IMR-90 (cell line): ENCODE results near the gene TCF25. TPM values are rescaled to one million over a fixed set of nuclear protein-coding genes. Genes with fewer than 3 reads are reported as not detected.

Experiments used
- ATAC-seq: fragments of 200-7000 bp; cut with Tn5 transposase; 2 replicates; pipeline ENCODE4 v1.9.1; 2020; ENCODE audit warnings: low read depth, mild to moderate bottlenecking, moderate library complexity
- BruUV-seq: library from RNA; stranded (reverse); fragments of 400-500 nt; replicated peaks from 2 replicates; lab custom pipeline; 2021; lab: Mats Ljungman, UMichigan
- CTCF ChIA-PET: fragments of 300-600 bp; formaldehyde crosslinking; extraction: SDS; loops from one replicate; lab custom pipeline; 2021; ENCODE audit warnings: antibody characterized with exemption; lab: Yijun Ruan, JAX
- POLR2A ChIA-PET: fragments of 300-600 bp; sonication (Branson Sonifier 250); formaldehyde crosslinking; loops from one replicate; lab custom pipeline; 2022; ENCODE audit warnings: antibody characterized with exemption; ENCODE audit not compliant: unreplicated experiment; lab: Charles Lee
- DNase-seq: peaks from one replicate; pipeline ENCODE4 v3.0.0; 2013
- H2AFZ ChIP-seq: replicated peaks from 2 replicates; pipeline ENCODE3; 2013; ENCODE audit warnings: low read length, mild to moderate bottlenecking; ENCODE audit not compliant: poor library complexity
- H2AK5ac ChIP-seq: 2 replicates; pipeline ENCODE4 v1.6.1; 2013; ENCODE audit warnings: low read depth, low read length, inconsistent platforms
- H2AK9ac ChIP-seq: replicated peaks from 2 replicates; pipeline ENCODE3; 2013; ENCODE audit warnings: mild to moderate bottlenecking, low read depth, low read length, moderate library complexity; ENCODE audit not compliant: poor library complexity
- H2BK120ac ChIP-seq: 2 replicates; pipeline ENCODE4 v1.6.1; 2013; ENCODE audit warnings: low read depth, low read length, inconsistent platforms
- H2BK15ac ChIP-seq: 3 replicates; pipeline ENCODE4 v1.6.1; 2013; ENCODE audit warnings: low read depth, low read length, inconsistent platforms
- H2BK20ac ChIP-seq: 2 replicates; pipeline ENCODE4 v1.6.1; 2013; ENCODE audit warnings: low read depth, mild to moderate bottlenecking, inconsistent platforms, low read length, moderate library complexity
- H2BK5ac ChIP-seq: 2 replicates; pipeline ENCODE4 v1.6.1; 2013; ENCODE audit warnings: mild to moderate bottlenecking, low read depth, low read length, inconsistent platforms; ENCODE audit not compliant: poor library complexity, severe bottlenecking
- H3K14ac ChIP-seq: replicated peaks from 2 replicates; pipeline ENCODE4 v1.6.1; 2013; ENCODE audit warnings: low read depth, low read length, inconsistent platforms
- H3K18ac ChIP-seq: 2 replicates; pipeline ENCODE4 v1.6.1; 2013; ENCODE audit warnings: low read depth, low read length, control low read depth
- H3K23ac ChIP-seq: 2 replicates; pipeline ENCODE4 v1.6.1; 2013; ENCODE audit warnings: low read depth, low read length, inconsistent platforms
- H3K27ac ChIP-seq: 2 replicates; pipeline ENCODE4 v1.5.1; 2013; ENCODE audit warnings: mild to moderate bottlenecking, control low read depth, low read length; ENCODE audit not compliant: insufficient read depth
- H3K27me3 ChIP-seq: 2 replicates; pipeline ENCODE4 v1.6.1; 2013; ENCODE audit warnings: low read length; ENCODE audit not compliant: control insufficient read depth, insufficient read depth
- H3K36me3 ChIP-seq: 2 replicates; pipeline ENCODE4 v1.6.1; 2013; ENCODE audit warnings: low read length, mixed read lengths; ENCODE audit not compliant: control insufficient read depth, insufficient read depth
- H3K4ac ChIP-seq: 2 replicates; pipeline ENCODE4 v1.6.1; 2013; ENCODE audit warnings: low read depth, low read length, inconsistent platforms
- H3K4me1 ChIP-seq: 2 replicates; pipeline ENCODE4 v1.6.1; 2013; ENCODE audit warnings: low read length, mixed read lengths; ENCODE audit not compliant: control insufficient read depth, insufficient read depth
- H3K4me2 ChIP-seq: 2 replicates; pipeline ENCODE4 v1.6.1; 2013; ENCODE audit warnings: low read depth, mild to moderate bottlenecking, control low read depth, low read length, moderate library complexity
- H3K4me3 ChIP-seq: 2 replicates; pipeline ENCODE4 v1.5.1; 2013; ENCODE audit warnings: low read depth, mild to moderate bottlenecking, control low read depth, low read length, moderate library complexity; ENCODE audit not compliant: insufficient read depth
- H3K56ac ChIP-seq: 2 replicates; pipeline ENCODE4 v1.6.1; 2013; ENCODE audit warnings: low read length, inconsistent platforms; ENCODE audit not compliant: insufficient read depth; ENCODE audit errors: extremely low read depth
- H3K79me1 ChIP-seq, 2 experiments: 2 replicates each; pipeline ENCODE4 v1.6.1; 2013; ENCODE audit warnings: low read length in 2 of 2, inconsistent platforms in 1 of 2, low read depth in 1 of 2
- H3K9ac ChIP-seq: 2 replicates; pipeline ENCODE4 v1.6.1; 2013; ENCODE audit warnings: low read depth, low read length, control low read depth
- H3K9me1 ChIP-seq: 2 replicates; pipeline ENCODE4 v1.6.1; 2013; ENCODE audit warnings: low read length, inconsistent platforms; ENCODE audit not compliant: insufficient read depth
- H3K9me3 ChIP-seq: 2 replicates; pipeline ENCODE4 v1.6.1; 2013; ENCODE audit warnings: low read length; ENCODE audit not compliant: control insufficient read depth, insufficient read depth
- H4K20me1 ChIP-seq: 2 replicates; pipeline ENCODE4 v1.6.1; 2013; ENCODE audit warnings: low read length, inconsistent platforms; ENCODE audit not compliant: insufficient read depth
- H4K5ac ChIP-seq: 2 replicates; pipeline ENCODE4 v1.6.1; 2013; ENCODE audit warnings: mild to moderate bottlenecking, low read depth, low read length, control low read depth
- H4K8ac ChIP-seq, 2 experiments: 2 replicates each; pipeline ENCODE4 v1.6.1; 2013; ENCODE audit warnings: low read depth in 2 of 2, low read length in 2 of 2, control low read depth in 1 of 2, inconsistent platforms in 1 of 2
- H4K91ac ChIP-seq: 2 replicates; pipeline ENCODE4 v1.6.1; 2013; ENCODE audit warnings: low read depth, low read length, inconsistent platforms; ENCODE audit not compliant: insufficient read depth
- CEBPB ChIP-seq: IDR thresholded peaks from 2 replicates; pipeline ENCODE4 v1.6.1; 2012; ENCODE audit warnings: low read depth, low read length, improper control_type of control experiment
- FOS ChIP-seq: fragments of 150-350 bp; IDR thresholded peaks from 2 replicates; pipeline ENCODE4 v1.6.1; 2016; ENCODE audit warnings: low read depth, low read length
- MAZ ChIP-seq: IDR thresholded peaks from 2 replicates; pipeline ENCODE4 v1.6.1; 2012; ENCODE audit warnings: low read depth, mild to moderate bottlenecking, low read length, improper control_type of control experiment, moderate library complexity, borderline replicate concordance
- MXI1 ChIP-seq: IDR thresholded peaks from 2 replicates; pipeline ENCODE4 v1.6.1; 2012; ENCODE audit warnings: low read depth, mild to moderate bottlenecking, low read length, moderate library complexity, borderline replicate concordance
- NFE2L2 ChIP-seq: fragments of 150-350 bp; IDR thresholded peaks from 2 replicates; pipeline ENCODE4 v1.6.1; 2016; ENCODE audit warnings: low read depth, mild to moderate bottlenecking, low read length
- POLR2A ChIP-seq: IDR thresholded peaks from 2 replicates; pipeline ENCODE4 v1.6.1; 2012; ENCODE audit warnings: mild to moderate bottlenecking, low read depth, low read length
- RAD21 ChIP-seq: IDR thresholded peaks from 2 replicates; pipeline ENCODE4 v1.6.1; 2012; ENCODE audit warnings: low read length, improper control_type of control experiment
- RCOR1 ChIP-seq: IDR thresholded peaks from 2 replicates; pipeline ENCODE4 v1.6.1; 2012; ENCODE audit warnings: mild to moderate bottlenecking, low read length, improper control_type of control experiment; ENCODE audit not compliant: insufficient replicate concordance
- RFX5 ChIP-seq: IDR thresholded peaks from 2 replicates; pipeline ENCODE4 v1.8.0; 2012; ENCODE audit warnings: low read depth, mild to moderate bottlenecking, low read length, moderate library complexity
- SMC3 ChIP-seq: fragments of 150-350 bp; IDR thresholded peaks from 2 replicates; pipeline ENCODE4 v1.6.1; 2016; ENCODE audit warnings: low read depth, mild to moderate bottlenecking, antibody characterized with exemption, low read length, moderate library complexity
- WGBS, 2 experiments: methylation state at CpG; one replicate each; pipeline versions ENCODE4 v1.1.5 to v1.1.7; 2013; ENCODE audit warnings: missing lambda C conversion rate in 2 of 2; ENCODE audit not compliant: insufficient read length in 1 of 2; ENCODE audit errors: extremely low coverage in 2 of 2; 5-methylcytosine and 5-hydroxymethylcytosine counted together
- dilution Hi-C: fragments of 300-500 bp; cut with HindIII; formaldehyde crosslinking; loops from one replicate; pipeline ENCODE4 v1.14.3; 2018; ENCODE audit warnings: low sequenced_read_pairs; ENCODE audit not compliant: unreplicated experiment
- in situ Hi-C: fragments of 300-500 bp; cut with MboI; formaldehyde crosslinking; loops from 3 replicates; pipeline ENCODE4 v1.14.3; 2019; ENCODE audit warnings: low sequenced_read_pairs, inconsistent platforms, mixed read lengths
- intact Hi-C: fragments of 100-400 bp; cut with micrococcal nuclease; formaldehyde crosslinking; loops from 2 replicates; pipeline ENCODE4 v1.10.0; 2022
- polyA plus RNA-seq, 3 experiments: library from polyadenylated mRNA; depleted of rRNA; stranded (reverse); fragments of >200 nt; gene quantifications; 2 replicates each; pipeline ENCODE4 v1.2.3, GENCODE V29; 2012; ENCODE audit warnings: low replicate concordance in 1 of 3
- total RNA-seq: library from RNA; depleted of rRNA; stranded (reverse); fragments of >200 nt; gene quantifications from 2 replicates; pipeline ENCODE4 v1.2.3, GENCODE V29; 2012
- TF ChIP-seq, protein P1 (sequence below): fragments of 150-350 bp; IDR thresholded peaks from 2 replicates; pipeline ENCODE4 v1.6.1; 2016; ENCODE audit warnings: low read depth, mild to moderate bottlenecking, low read length, moderate library complexity, borderline replicate concordance
- TF ChIP-seq, protein P2 (sequence below): fragments of 150-350 bp; IDR thresholded peaks from 2 replicates; pipeline ENCODE4 v1.6.1; 2017; ENCODE audit warnings: mild to moderate bottlenecking, antibody characterized with exemption, low read length, low read depth
- TF ChIP-seq, protein P3 (sequence below): conservative IDR thresholded peaks from 2 replicates; pipeline ENCODE4 v1.5.1; 2012; ENCODE audit warnings: mild to moderate bottlenecking, low read depth, low read length, improper control_type of control experiment

The TCF25 gene
- total and polyA plus RNA-seq, 2 of the 4 experiments (the other 2 are of a cell fraction) = 127 to 184 TPM

DNA sequence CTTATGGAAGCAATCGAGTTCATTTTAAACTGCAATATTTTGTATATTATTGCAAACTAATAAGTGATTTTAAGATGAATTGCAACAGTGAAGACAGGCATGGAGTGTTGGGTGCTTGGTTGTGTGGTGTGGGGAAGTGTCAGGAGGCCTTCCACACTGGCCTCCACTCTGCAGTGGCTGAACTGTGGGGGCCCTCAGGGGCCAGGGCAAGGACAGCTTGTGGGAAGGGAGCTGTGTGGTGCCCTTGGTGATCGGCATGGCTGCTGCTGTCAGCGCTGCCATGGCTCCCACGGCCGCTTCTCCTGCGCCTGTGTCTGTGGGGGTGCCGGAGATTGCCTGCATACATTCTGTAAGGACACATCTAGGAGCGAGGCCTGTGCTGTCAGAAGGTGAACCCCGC lies 19.2 kb downstream of the TCF25 start:
- no peak overlapping the region for H3K18ac ChIP-seq
- intact Hi-C loops (no loop called here), dilution Hi-C loops (no loop called here), in situ Hi-C loops (no loop called here)
- no peak overlapping the region for H2AK9ac ChIP-seq
- no TSS peak for BruUV-seq
- H3K4me1 ChIP-seq = no peaks in the 10 kb centered on the region
- peaks cover 49% of the 10 kb centered on the region for H4K20me1 ChIP-seq
- no peak overlapping the region for H2AFZ ChIP-seq
- H2AK5ac ChIP-seq = no peak overlapping the region
- no peak overlapping the region for H2BK5ac ChIP-seq
- no peak overlapping the region for H3K4ac ChIP-seq
- no peaks in the 10 kb centered on the region for H3K9me3 ChIP-seq
- H4K8ac ChIP-seq = no peak overlapping the region
- peaks cover 4% of the 10 kb centered on the region for H3K9me1 ChIP-seq
- H2BK15ac ChIP-seq = no peak overlapping the region
- peaks cover 64% of the 10 kb centered on the region for H3K36me3 ChIP-seq
- ChIA-PET CTCF (no interaction called here), POLR2A (no interaction called here)
- H3K4me2 ChIP-seq = no peak overlapping the region
- no peak for TF ChIP-seq SMC3
- TF ChIP-seq RFX5 = no peak
- TF ChIP-seq RAD21 = no peak
- TF ChIP-seq MAZ = no peak
- no peak for TF ChIP-seq NFE2L2
- TF ChIP-seq, protein P1, sequence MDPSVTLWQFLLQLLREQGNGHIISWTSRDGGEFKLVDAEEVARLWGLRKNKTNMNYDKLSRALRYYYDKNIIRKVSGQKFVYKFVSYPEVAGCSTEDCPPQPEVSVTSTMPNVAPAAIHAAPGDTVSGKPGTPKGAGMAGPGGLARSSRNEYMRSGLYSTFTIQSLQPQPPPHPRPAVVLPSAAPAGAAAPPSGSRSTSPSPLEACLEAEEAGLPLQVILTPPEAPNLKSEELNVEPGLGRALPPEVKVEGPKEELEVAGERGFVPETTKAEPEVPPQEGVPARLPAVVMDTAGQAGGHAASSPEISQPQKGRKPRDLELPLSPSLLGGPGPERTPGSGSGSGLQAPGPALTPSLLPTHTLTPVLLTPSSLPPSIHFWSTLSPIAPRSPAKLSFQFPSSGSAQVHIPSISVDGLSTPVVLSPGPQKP = no peak
- TF ChIP-seq, protein P2, sequence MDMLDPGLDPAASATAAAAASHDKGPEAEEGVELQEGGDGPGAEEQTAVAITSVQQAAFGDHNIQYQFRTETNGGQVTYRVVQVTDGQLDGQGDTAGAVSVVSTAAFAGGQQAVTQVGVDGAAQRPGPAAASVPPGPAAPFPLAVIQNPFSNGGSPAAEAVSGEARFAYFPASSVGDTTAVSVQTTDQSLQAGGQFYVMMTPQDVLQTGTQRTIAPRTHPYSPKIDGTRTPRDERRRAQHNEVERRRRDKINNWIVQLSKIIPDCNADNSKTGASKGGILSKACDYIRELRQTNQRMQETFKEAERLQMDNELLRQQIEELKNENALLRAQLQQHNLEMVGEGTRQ = no peak
- TF ChIP-seq RCOR1 = no peak
- no peak for TF ChIP-seq CEBPB
- no peak for TF ChIP-seq MXI1
- no peak for TF ChIP-seq POLR2A
- TF ChIP-seq FOS = no peak
- TF ChIP-seq, protein P3, sequence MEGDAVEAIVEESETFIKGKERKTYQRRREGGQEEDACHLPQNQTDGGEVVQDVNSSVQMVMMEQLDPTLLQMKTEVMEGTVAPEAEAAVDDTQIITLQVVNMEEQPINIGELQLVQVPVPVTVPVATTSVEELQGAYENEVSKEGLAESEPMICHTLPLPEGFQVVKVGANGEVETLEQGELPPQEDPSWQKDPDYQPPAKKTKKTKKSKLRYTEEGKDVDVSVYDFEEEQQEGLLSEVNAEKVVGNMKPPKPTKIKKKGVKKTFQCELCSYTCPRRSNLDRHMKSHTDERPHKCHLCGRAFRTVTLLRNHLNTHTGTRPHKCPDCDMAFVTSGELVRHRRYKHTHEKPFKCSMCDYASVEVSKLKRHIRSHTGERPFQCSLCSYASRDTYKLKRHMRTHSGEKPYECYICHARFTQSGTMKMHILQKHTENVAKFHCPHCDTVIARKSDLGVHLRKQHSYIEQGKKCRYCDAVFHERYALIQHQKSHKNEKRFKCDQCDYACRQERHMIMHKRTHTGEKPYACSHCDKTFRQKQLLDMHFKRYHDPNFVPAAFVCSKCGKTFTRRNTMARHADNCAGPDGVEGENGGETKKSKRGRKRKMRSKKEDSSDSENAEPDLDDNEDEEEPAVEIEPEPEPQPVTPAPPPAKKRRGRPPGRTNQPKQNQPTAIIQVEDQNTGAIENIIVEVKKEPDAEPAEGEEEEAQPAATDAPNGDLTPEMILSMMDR = no peak
- H3K9ac ChIP-seq = no peak overlapping the region
- H3K27ac ChIP-seq = no peak overlapping the region
- H3K23ac ChIP-seq = no peak overlapping the region
- no peaks in the 10 kb centered on the region for H3K27me3 ChIP-seq
- H4K5ac ChIP-seq = no peak overlapping the region
- H2BK120ac ChIP-seq = no peak overlapping the region
- no peak overlapping the region for H3K4me3 ChIP-seq
- DNase-seq = no peak
- no peak overlapping the region for H2BK20ac ChIP-seq
- no peak for ATAC-seq
- no peak overlapping the region for H4K91ac ChIP-seq
- H3K14ac ChIP-seq = no peak overlapping the region
- WGBS, 2 experiments = 92% methylated on average over 6 of the region's 9 CpGs; no CpG with 5 or more reads in 1 of the 2 experiments
- no peak overlapping the region for H3K56ac ChIP-seq
- H3K79me1 ChIP-seq = peaks cover 15 to 56% of the 10 kb centered on the region in 2 experiments
